ENCODE data around the gene EIF4E2.
"Not testable (repeated sequence)": the region's sequence is repeated elsewhere in the genome, so short reads cannot be mapped to it uniquely, and the experiment has no call there.

EIF4E2 gene

GRCh38 chr2:232521959-232522622, 28.4 kb upstream of the EIF4E2 start:
- DNase-seq (ENCODE audit: low read depth in 2 of 3, low spot score in 2 of 3): peak; percentile 32 to 68 (median 66)

GRCh38 chr2:232522623-232523401, 27.7 kb upstream of the EIF4E2 start:
- no peak for DNase-seq (ENCODE audit: low read depth in 2 of 3, low spot score in 2 of 3)

- DNase-seq (ENCODE audit: low read depth in 2 of 3, low spot score in 2 of 3): no peak
These were observed 27.1 kb upstream of the EIF4E2 start for GRCh38 chr2:232523402-232523681.

GRCh38 chr2:232523682-232524597, 26.5 kb upstream of the EIF4E2 start:
- DNase-seq (ENCODE audit: low read depth in 2 of 3, low spot score in 2 of 3): peak in 1 of 3 experiments; percentile 19

GRCh38 chr2:232524771-232525170, 25.7 kb upstream of the EIF4E2 start:
- no peak for DNase-seq (ENCODE audit: low read depth in 2 of 3, low spot score in 2 of 3)

- no peak for DNase-seq (ENCODE audit: low read depth in 2 of 3, low spot score in 2 of 3)
These were observed 25.3 kb upstream of the EIF4E2 start for GRCh38 chr2:232525199-232525598.

GRCh38 chr2:232525791-232526371, 24.6 kb upstream of the EIF4E2 start, which contains the start of gene CHRND:
Gene CHRND (plus strand): TSS chr2:232526160. CDS start chr2:232526216, 56 bp downstream.
- DNase-seq (ENCODE audit: low read depth in 2 of 3, low spot score in 2 of 3): no peak

GRCh38 chr2:232526372-232526941, 24.0 kb upstream of the EIF4E2 start:
- DNase-seq (ENCODE audit: low read depth in 2 of 3, low spot score in 2 of 3): no peak

GRCh38 chr2:232527905-232528470, 22.5 kb upstream of the EIF4E2 start:
- no peak for DNase-seq (ENCODE audit: low read depth in 2 of 3, low spot score in 2 of 3)

- DNase-seq (ENCODE audit: low read depth in 2 of 3, low spot score in 2 of 3): no peak
These were observed 21.6 kb upstream of the EIF4E2 start for GRCh38 chr2:232528746-232529460.

GRCh38 chr2:232529806-232530547, 20.5 kb upstream of the EIF4E2 start:
- no peak for DNase-seq (ENCODE audit: low read depth in 2 of 3, low spot score in 2 of 3)

- no peak for DNase-seq (ENCODE audit: low read depth in 2 of 3, low spot score in 2 of 3)
These were observed 19.7 kb upstream of the EIF4E2 start for GRCh38 chr2:232530626-232531260.

- no peak for DNase-seq (ENCODE audit: low read depth in 2 of 3, low spot score in 2 of 3)
These were observed 18.1 kb upstream of the EIF4E2 start for GRCh38 chr2:232532419-232532818.

- not testable (repeated sequence) for DNase-seq (ENCODE audit: low read depth in 2 of 3, low spot score in 2 of 3)
These were observed 17.7 kb upstream of the EIF4E2 start for GRCh38 chr2:232532821-232533220.

GRCh38 chr2:232533944-232534710, 16.4 kb upstream of the EIF4E2 start:
- no peak for DNase-seq (ENCODE audit: low read depth in 2 of 3, low spot score in 2 of 3)

GRCh38 chr2:232534940-232535651, 15.4 kb upstream of the EIF4E2 start:
- no peak for DNase-seq (ENCODE audit: low read depth in 2 of 3, low spot score in 2 of 3)

GRCh38 chr2:232535761-232536530, 14.5 kb upstream of the EIF4E2 start:
- DNase-seq (ENCODE audit: low read depth in 2 of 3, low spot score in 2 of 3): no peak

Measured in activated CD8-positive, alpha-beta memory T cell treated with anti-CD3 and anti-CD28 coated beads for 48 hours (primary cell).